Stimulated activated CD4-positive, alpha-beta T cell treated with anti-CD3 and anti-CD28 coated beads, Interleukin-4, amount 100 ng/mL, for 24 hours (primary cell): ENCODE results near the gene KCNQ4.

Experiments used
- DNase-seq: peaks from one replicate; pipeline ENCODE4 v3.0.0-alpha.2; 2020

The KCNQ4 gene

GRCh38 chr1:40844079-40844478 is 60.5 kb downstream of the KCNQ4 start:
- DNase-seq: no peak

GRCh38 chr1:40844887-40845878 is 61.6 kb downstream of the KCNQ4 start:
- DNase-seq: no peak

- no peak for DNase-seq
Observed at GRCh38 chr1:40845895-40846294, 62.3 kb downstream of the KCNQ4 start.

- DNase-seq: no peak
Observed at GRCh38 chr1:40847023-40847745, 63.6 kb downstream of the KCNQ4 start.

GRCh38 chr1:40848530-40849189 is 65.1 kb downstream of the KCNQ4 start:
- no peak for DNase-seq

GRCh38 chr1:40849801-40850592 is 66.4 kb downstream of the KCNQ4 start:
- DNase-seq: peak; percentile 81

- no peak for DNase-seq
Observed at GRCh38 chr1:40851643-40852042, 68.1 kb downstream of the KCNQ4 start.

GRCh38 chr1:40853113-40853884 is 69.7 kb downstream of the KCNQ4 start:
- DNase-seq: no peak

- DNase-seq: no peak
Observed at GRCh38 chr1:40853885-40854170, 70.2 kb downstream of the KCNQ4 start.

GRCh38 chr1:40855513-40855912 is 71.9 kb downstream of the KCNQ4 start:
- peak; percentile 13 for DNase-seq

GRCh38 chr1:40856116-40856515 is 72.5 kb downstream of the KCNQ4 start:
- no peak for DNase-seq

GRCh38 chr1:40856656-40857302 is 73.2 kb downstream of the KCNQ4 start:
- DNase-seq: no peak

GRCh38 chr1:40857737-40858136 is 74.2 kb downstream of the KCNQ4 start:
- no peak for DNase-seq

- DNase-seq: no peak
Observed at GRCh38 chr1:40858856-40859416, 75.3 kb downstream of the KCNQ4 start.

- DNase-seq: no peak
Observed at GRCh38 chr1:40860706-40861223, 77.2 kb downstream of the KCNQ4 start.

GRCh38 chr1:40861224-40862003 is 77.8 kb downstream of the KCNQ4 start:
- peak; percentile 28 for DNase-seq

GRCh38 chr1:40862008-40862863 is 78.6 kb downstream of the KCNQ4 start, which contains the start of gene CITED4:
TSS of gene CITED4 (minus strand) at chr1:40862363. CDS start at chr1:40862127, 236 bp downstream.
- DNase-seq: peak; percentile 94

GRCh38 chr1:40868051-40868723 is 84.6 kb downstream of the KCNQ4 start:
- DNase-seq: no peak
